Measurements from ENCODE around the gene CROCC2. TPM values are rescaled to one million over a fixed set of nuclear protein-coding genes. Genes with fewer than 3 reads are reported as not detected.

Gene CROCC2
- total RNA-seq, 1 donor from 2014 or later, result 3.4 TPM

DNA sequence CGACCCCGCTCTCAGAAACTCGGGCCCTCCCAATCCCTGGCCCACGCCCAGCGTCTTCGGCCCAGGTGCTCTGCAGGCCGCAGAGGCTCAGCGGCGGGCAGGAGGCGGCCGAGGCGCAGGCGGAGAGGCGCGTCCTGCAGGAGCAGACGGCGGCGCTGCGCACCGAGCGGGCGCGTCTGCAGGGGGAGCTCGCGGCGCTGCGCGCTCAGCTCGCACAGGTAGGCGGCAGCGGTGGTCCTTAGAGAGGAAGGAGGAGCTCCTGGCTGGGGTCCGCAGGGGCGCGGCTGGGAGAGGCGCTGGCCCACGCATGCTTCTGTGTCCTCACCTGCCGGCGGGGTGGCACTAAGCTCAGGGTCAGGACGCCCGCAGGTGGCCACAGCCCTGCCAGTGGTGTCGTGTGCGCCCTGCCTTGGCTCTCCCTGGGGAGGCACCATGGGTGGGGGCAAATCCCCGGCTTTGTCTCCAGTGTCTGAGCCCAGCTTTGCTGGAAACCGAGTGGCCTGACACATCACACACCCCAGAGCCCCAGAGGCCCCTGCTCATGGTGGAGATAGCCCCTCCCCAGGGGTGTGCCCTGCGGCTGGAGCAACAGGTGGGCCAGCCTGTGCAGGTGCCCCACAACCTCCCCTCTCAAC is 77.3 kb downstream of the CROCC2 start:
- TF ChIP-seq, protein P1, sequence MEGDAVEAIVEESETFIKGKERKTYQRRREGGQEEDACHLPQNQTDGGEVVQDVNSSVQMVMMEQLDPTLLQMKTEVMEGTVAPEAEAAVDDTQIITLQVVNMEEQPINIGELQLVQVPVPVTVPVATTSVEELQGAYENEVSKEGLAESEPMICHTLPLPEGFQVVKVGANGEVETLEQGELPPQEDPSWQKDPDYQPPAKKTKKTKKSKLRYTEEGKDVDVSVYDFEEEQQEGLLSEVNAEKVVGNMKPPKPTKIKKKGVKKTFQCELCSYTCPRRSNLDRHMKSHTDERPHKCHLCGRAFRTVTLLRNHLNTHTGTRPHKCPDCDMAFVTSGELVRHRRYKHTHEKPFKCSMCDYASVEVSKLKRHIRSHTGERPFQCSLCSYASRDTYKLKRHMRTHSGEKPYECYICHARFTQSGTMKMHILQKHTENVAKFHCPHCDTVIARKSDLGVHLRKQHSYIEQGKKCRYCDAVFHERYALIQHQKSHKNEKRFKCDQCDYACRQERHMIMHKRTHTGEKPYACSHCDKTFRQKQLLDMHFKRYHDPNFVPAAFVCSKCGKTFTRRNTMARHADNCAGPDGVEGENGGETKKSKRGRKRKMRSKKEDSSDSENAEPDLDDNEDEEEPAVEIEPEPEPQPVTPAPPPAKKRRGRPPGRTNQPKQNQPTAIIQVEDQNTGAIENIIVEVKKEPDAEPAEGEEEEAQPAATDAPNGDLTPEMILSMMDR (IDR thresholded peaks at IDR 0.05), result peak; percentile 64

DNA sequence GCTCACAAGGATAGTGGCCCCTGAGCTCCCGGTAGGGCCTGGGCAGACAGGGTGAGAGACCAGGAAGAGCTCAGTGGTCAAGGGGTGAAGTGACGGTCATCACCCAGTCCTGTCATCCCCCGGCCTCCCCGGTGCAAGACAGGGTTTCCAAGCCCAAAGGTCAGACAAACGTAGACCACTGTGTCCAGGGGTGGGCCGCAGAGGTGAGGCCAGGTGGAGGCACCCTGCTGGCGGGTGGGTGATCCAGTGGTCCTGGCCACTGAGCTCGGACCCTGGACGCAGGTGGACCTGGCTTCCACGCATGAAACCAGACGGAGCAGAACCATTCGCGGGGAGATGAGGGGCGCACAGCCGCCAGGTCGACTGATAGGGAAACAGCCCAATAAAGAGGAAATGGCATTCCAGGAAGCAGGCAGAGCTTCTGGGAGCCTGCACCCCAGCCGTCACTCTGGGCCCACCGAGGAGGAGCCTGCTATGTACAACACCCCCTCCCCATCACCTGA is 77.9 kb downstream of the CROCC2 start:
- H3K27me3 ChIP-seq (ENCODE audit: low read depth), result peaks cover 7% of the 10 kb centered on the region
- intact Hi-C loops (cut with DNase I), result no loop called here
- no peaks in the 10 kb centered on the region for H3K36me3 ChIP-seq
- H3K9me3 ChIP-seq, result no peaks in the 10 kb centered on the region
- ATAC-seq (peak; percentile 24 to 36), DNase-seq (peak; percentile 45)
- H3K4me1 ChIP-seq, result peaks cover 22% of the 10 kb centered on the region
- TF ChIP-seq, protein P1 (IDR thresholded peaks at IDR 0.05), result no peak
- H3K27ac ChIP-seq, result no peak overlapping the region
- H3K4me3 ChIP-seq, result no peak overlapping the region

More for the DNA sequence above, 77.3 kb downstream of the CROCC2 start:
- Histone ChIP-seq H3K9me3 (no peaks in the 10 kb centered on the region), H3K4me3 (no peak overlapping the region), H3K36me3 (no peaks in the 10 kb centered on the region), H3K4me1 (peaks cover 22% of the 10 kb centered on the region), H3K27ac (no peak overlapping the region), H3K27me3 (ENCODE audit: low read depth) (peaks cover 7% of the 10 kb centered on the region)
- intact Hi-C loops (cut with DNase I), result no loop called here
- DNase-seq (peak; percentile 65), ATAC-seq (peak; percentile 84 to 92)

DNA sequence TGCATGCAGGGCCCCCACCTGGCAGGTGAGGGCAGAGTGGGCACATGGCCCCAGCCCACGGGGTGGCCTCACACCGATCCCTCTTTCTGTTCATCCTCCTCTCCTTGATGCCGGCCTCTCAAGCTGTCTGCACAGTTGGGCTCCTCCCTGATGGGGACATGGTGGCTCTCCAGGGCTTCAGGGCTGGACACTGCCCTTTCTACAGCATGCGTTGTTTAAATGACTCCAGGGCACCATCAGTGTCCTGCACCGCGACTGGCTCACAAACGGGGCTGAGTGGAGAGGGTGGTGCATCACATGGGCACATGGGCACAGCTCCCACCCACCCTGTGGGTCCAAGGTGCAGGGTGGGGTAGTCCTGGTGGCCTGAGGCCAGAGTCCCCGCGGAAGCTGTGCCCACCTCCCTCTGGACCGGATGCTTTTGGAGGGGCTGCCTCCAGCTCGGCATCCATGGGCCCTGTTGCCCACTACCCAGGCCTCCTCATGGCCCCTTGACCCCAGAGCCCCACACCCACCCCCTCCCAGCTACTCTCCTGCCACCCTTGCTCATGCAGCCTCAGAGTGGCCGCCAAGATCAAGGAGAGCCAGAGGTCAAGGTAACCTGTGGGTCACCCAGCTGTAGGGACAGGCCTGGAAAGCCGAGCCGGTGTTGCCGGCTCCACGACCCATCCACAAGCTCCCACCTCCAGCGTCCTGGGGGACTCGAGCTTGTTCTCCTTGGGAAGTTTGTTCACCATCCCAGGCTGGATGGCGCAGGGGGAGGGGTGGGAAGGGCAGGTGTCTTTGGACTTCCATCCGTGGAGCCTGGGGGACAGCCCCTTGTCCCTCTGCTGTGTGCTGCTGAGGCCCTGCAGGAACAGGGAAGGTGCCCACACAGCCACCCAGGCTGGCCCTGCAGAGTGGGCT is 80.0 kb downstream of the CROCC2 start:
- H3K27me3 ChIP-seq (ENCODE audit: low read depth), result peaks cover 7% of the 10 kb centered on the region
- H3K36me3 ChIP-seq, result no peaks in the 10 kb centered on the region
- intact Hi-C loops (cut with DNase I), result no loop called here
- H3K4me1 ChIP-seq, result peaks cover 28% of the 10 kb centered on the region
- TF ChIP-seq, protein P1 (IDR thresholded peaks at IDR 0.05), result no peak
- no peak overlapping the region for H3K4me3 ChIP-seq
- DNase-seq, result peak; percentile 38
- ATAC-seq, result no peak
- H3K9me3 ChIP-seq, result no peaks in the 10 kb centered on the region
- peak overlapping the region; percentile 40 for H3K27ac ChIP-seq

DNA sequence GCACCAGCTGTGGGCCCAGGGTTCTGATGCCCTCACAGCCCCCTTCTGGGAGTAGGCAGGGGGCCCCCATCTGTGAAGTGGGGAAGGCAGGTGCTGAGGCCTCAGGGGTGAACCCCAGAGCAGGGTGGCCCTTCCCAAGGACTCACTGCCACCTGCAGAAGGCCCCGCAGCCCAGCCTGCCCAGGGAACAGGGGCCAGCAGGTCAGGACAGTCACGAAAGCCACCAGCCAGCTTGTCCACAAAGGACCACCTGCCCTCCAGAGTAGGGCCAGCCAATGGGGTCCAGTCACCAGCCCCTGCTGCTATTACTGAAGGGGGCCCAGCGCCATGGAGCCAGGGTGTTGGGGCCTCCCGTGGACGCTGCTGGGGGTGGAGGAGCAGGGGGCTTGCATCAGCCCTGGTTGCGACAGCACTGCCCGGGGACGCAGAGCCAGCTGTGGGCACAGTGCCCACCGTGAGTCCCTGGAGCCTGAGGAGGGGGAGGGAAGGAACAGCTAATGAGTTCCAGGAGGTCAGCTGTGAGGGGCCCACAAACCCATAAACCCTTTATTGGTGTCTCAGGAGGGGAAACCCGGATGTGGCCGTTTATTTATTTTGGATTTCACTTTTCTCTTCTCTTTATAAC is 80.8 kb downstream of the CROCC2 start:
- H3K4me1 ChIP-seq, result peaks cover 35% of the 10 kb centered on the region
- H3K27me3 ChIP-seq (ENCODE audit: low read depth), result peaks cover 7% of the 10 kb centered on the region
- H3K9me3 ChIP-seq, result no peaks in the 10 kb centered on the region
- intact Hi-C loops (cut with DNase I), result no loop called here
- DNase-seq (peak; percentile 66), ATAC-seq (peak; percentile 20 to 26)
- no peaks in the 10 kb centered on the region for H3K36me3 ChIP-seq
- TF ChIP-seq, protein P1 (IDR thresholded peaks at IDR 0.05), result no peak
- peak overlapping the region; percentile 40 for H3K27ac ChIP-seq
- H3K4me3 ChIP-seq, result no peak overlapping the region

DNA sequence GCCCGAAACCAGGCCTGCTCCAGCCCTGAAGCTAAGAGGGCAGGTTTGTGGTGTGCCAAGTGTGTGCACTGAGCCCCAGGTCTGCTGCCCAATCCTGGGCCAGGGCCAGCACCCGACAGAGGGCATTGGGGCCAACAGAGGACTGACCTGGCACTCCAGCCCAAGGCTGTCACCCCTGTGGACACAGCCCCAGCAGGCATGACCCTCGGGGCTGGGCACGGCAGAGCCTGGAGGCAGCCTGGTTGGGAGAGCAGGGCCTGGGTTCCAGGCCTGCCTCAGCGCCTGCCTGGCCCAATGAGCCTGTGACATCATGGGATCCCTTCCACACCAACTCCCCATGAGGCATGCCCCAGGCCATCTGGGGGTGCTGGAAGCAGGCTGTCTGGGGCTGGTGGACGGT is 81.5 kb downstream of the CROCC2 start:
- Histone ChIP-seq H3K27ac (peak overlapping the region; percentile 40), H3K27me3 (ENCODE audit: low read depth) (peaks cover 7% of the 10 kb centered on the region)
- ATAC-seq, result no peak

More for the DNA sequence above, 81.5 kb downstream of the CROCC2 start:
- Histone ChIP-seq H3K4me1 (peaks cover 42% of the 10 kb centered on the region), H3K36me3 (no peaks in the 10 kb centered on the region), H3K4me3 (no peak overlapping the region), H3K9me3 (no peaks in the 10 kb centered on the region)
- peak; percentile 45 for DNase-seq
- TF ChIP-seq, protein P1 (IDR thresholded peaks at IDR 0.05), result no peak
- intact Hi-C loops (cut with DNase I), result no loop called here

Measured in lower lobe of right lung (tissue), 2 donors.